GM12878 (cell line): ENCODE results near the gene TCOF1. TPM values are rescaled to one million over a fixed set of nuclear protein-coding genes. Genes with fewer than 3 reads are reported as not detected.

Source experiments
- ATAC-seq: fragments of 200-7000 bp; cut with Tn5 transposase; 3 replicates; pipeline ENCODE4 v1.9.1; 2020; ENCODE audit warnings: mild to moderate bottlenecking, moderate library complexity
- BruUV-seq: library from RNA; stranded (reverse); fragments of 400-500 nt; replicated peaks from 2 replicates; lab custom pipeline; 2021; lab: Mats Ljungman, UMichigan
- CTCF ChIA-PET: fragments of 300-600 bp; sonication (Branson Sonifier 250); formaldehyde crosslinking; extraction: SDS; loops from one replicate; lab custom pipeline; 2021; ENCODE audit warnings: inconsistent platforms; lab: Yijun Ruan, JAX
- POLR2A ChIA-PET: fragments of 350-600 bp; formaldehyde crosslinking; extraction: SDS; loops from one replicate; lab custom pipeline; 2021; ENCODE audit warnings: inconsistent platforms; lab: Charles Lee
- RAD21 ChIA-PET: fragments of 300-600 bp; sonication (Branson Sonifier 250); formaldehyde crosslinking; loops from one replicate; lab custom pipeline; 2023; ENCODE audit warnings: antibody characterized with exemption; ENCODE audit not compliant: unreplicated experiment; lab: Charles Lee
- SMC1A ChIA-PET: fragments of 300-600 bp; sonication (Branson Sonifier 250); formaldehyde crosslinking; loops from one replicate; lab custom pipeline; 2023; ENCODE audit not compliant: unreplicated experiment, uncharacterized antibody; lab: Charles Lee
- DNase-seq: peaks from one replicate; pipeline ENCODE4 v3.0.0-alpha.2; 2011; ENCODE audit warnings: low read depth, low spot score
- FAIRE-seq: peaks from 3 replicates; lab custom pipeline; 2011; peaks lifted over from hg19 to GRCh38; lab: Jason Lieb, UNC
- H2AFZ ChIP-seq: 2 replicates; pipeline ENCODE4 v1.6.0; 2011; ENCODE audit warnings: low read depth, low read length, control low read depth; ENCODE audit not compliant: control insufficient read depth
- H3K27ac ChIP-seq: 2 replicates; pipeline ENCODE4 v1.5.1; 2011; ENCODE audit warnings: control low read depth; ENCODE audit not compliant: control insufficient read depth, insufficient read depth
- H3K27me3 ChIP-seq, 2 experiments: replicated peaks in 1 of 2; 2 replicates each; pipeline versions ENCODE4 v1.6.0 to v1.6.1; 2011; ENCODE audit warnings: low read length in 1 of 2; ENCODE audit not compliant: control insufficient read depth in 2 of 2, insufficient read depth in 2 of 2
- H3K36me3 ChIP-seq, 2 experiments: 2 replicates each; pipeline ENCODE4 v1.5.1; 2011; ENCODE audit warnings: low read length in 1 of 2; ENCODE audit not compliant: control insufficient read depth in 2 of 2, insufficient read depth in 2 of 2
- H3K4me1 ChIP-seq: 2 replicates; pipeline ENCODE4 v1.6.1; 2011; ENCODE audit warnings: mild to moderate bottlenecking, low read length, moderate library complexity, mixed read lengths; ENCODE audit not compliant: control insufficient read depth, insufficient read depth
- H3K4me2 ChIP-seq: 2 replicates; pipeline ENCODE4 v1.6.0; 2011; ENCODE audit warnings: control low read depth; ENCODE audit not compliant: control insufficient read depth, insufficient read depth
- H3K4me3 ChIP-seq: fragments of 200-600 bp; sonication (generic); 2 replicates; pipeline ENCODE4 v1.5.1; 2016
- H3K79me2 ChIP-seq: 2 replicates; pipeline ENCODE4 v1.6.0; 2011; ENCODE audit warnings: low read length; ENCODE audit not compliant: control insufficient read depth, insufficient read depth
- H3K9ac ChIP-seq: 2 replicates; pipeline ENCODE4 v1.8.0; 2011; ENCODE audit warnings: low read length, control low read depth, mixed read lengths; ENCODE audit not compliant: control insufficient read depth, insufficient read depth
- H3K9me3 ChIP-seq: replicated peaks from 3 replicates; pipeline ENCODE4 v1.5.1; 2011; ENCODE audit warnings: mild to moderate bottlenecking, low read length; ENCODE audit not compliant: control insufficient read depth, insufficient read depth
- H4K20me1 ChIP-seq: 2 replicates; pipeline ENCODE4 v1.6.0; 2011; ENCODE audit not compliant: control insufficient read depth, insufficient read depth
- BACH1 ChIP-seq: fragments of 450-650 bp; IDR thresholded peaks from 2 replicates; pipeline ENCODE4 v1.6.1; 2017; ENCODE audit warnings: mild to moderate bottlenecking, borderline replicate concordance
- BHLHE40 ChIP-seq, 2 experiments: fragments of 450-650 bp in 1 of 2; IDR thresholded peaks; 2 replicates each; pipeline ENCODE4 v1.6.1; 2011 to 2017; ENCODE audit warnings: low read depth in 2 of 2, borderline replicate concordance in 1 of 2, improper control_type of control experiment in 1 of 2, low read length in 1 of 2, mild to moderate bottlenecking in 1 of 2
- CBFB ChIP-seq: IDR thresholded peaks from 2 replicates; pipeline ENCODE4 v1.6.1; 2016; ENCODE audit warnings: antibody characterized with exemption, low read depth
- CBX3 ChIP-seq: fragments of 200-600 bp; sonication (generic); IDR thresholded peaks from 2 replicates; pipeline ENCODE4 v1.6.1; 2016; ENCODE audit warnings: low read depth, borderline replicate concordance
- CREM ChIP-seq: IDR thresholded peaks from 2 replicates; pipeline ENCODE4 v1.6.1; 2014; ENCODE audit warnings: antibody characterized with exemption, low read depth
- EGR1 ChIP-seq, 2 experiments: IDR thresholded peaks; 1 replicate in 1 of 2; 2 replicates in 1 of 2; pipeline ENCODE4 v1.6.1; 2011 to 2012; ENCODE audit warnings: low read depth in 2 of 2, low read length in 2 of 2, borderline replicate concordance in 1 of 2, mild to moderate bottlenecking in 1 of 2, moderate library complexity in 1 of 2
- MYB ChIP-seq: fragments of 150-350 bp; IDR thresholded peaks from 2 replicates; pipeline ENCODE4 v1.6.1; 2014; ENCODE audit warnings: mild to moderate bottlenecking, low read depth, low read length, borderline replicate concordance
- PAX5 ChIP-seq: IDR thresholded peaks from 2 replicates; pipeline ENCODE4 v1.6.1; 2011; ENCODE audit warnings: low read depth, low read length, borderline replicate concordance
- POLR2A ChIP-seq: IDR thresholded peaks from 2 replicates; pipeline ENCODE4 v1.6.1; 2011; ENCODE audit warnings: low read depth, mild to moderate bottlenecking, low read length
- POLR2AphosphoS2 ChIP-seq: IDR thresholded peaks from 2 replicates; pipeline ENCODE4 v1.6.1; 2011; ENCODE audit warnings: low read depth, mild to moderate bottlenecking, low read length, improper control_type of control experiment, moderate library complexity
- POLR2AphosphoS5 ChIP-seq: IDR thresholded peaks from 2 replicates; pipeline ENCODE4 v1.6.1; 2011; ENCODE audit warnings: mild to moderate bottlenecking, low read length, inconsistent platforms
- POU2F2 ChIP-seq: IDR thresholded peaks from 3 replicates; pipeline ENCODE4 v1.6.1; 2011; ENCODE audit warnings: low read depth, mild to moderate bottlenecking, low read length, borderline replicate concordance
- RB1 ChIP-seq: fragments of 450-650 bp; formaldehyde crosslinking; IDR thresholded peaks from 2 replicates; pipeline ENCODE4 v1.6.1; 2017; ENCODE audit warnings: mild to moderate bottlenecking, borderline replicate concordance
- SMAD5 ChIP-seq: IDR thresholded peaks from 2 replicates; pipeline ENCODE4 v1.6.1; 2016; ENCODE audit warnings: antibody characterized with exemption, low read depth
- SREBF2 ChIP-seq: IDR thresholded peaks from 2 replicates; pipeline ENCODE4 v1.6.1; 2012; ENCODE audit warnings: mild to moderate bottlenecking, low read length
- YY1 ChIP-seq: IDR thresholded peaks from 2 replicates; pipeline ENCODE4 v1.6.1; 2011; ENCODE audit warnings: low read depth, mild to moderate bottlenecking, low read length
- whole genome bisulfite sequencing: methylation state at CpG from one replicate; pipeline ENCODE4 v1.1.6; 2016; ENCODE audit warnings: low lambda C conversion rate; ENCODE audit not compliant: insufficient replicate concordance, insufficient coverage; ENCODE audit errors: missing lambda C conversion rate; 5-methylcytosine and 5-hydroxymethylcytosine counted together
- in situ Hi-C: fragments of 300-500 bp; cut with MboI; formaldehyde crosslinking; loops from 9 replicates; pipeline ENCODE4 v1.14.3; 2018; ENCODE audit warnings: mixed read lengths
- intact Hi-C: fragments of 100-400 bp; cut with micrococcal nuclease; formaldehyde crosslinking; loops from one replicate; pipeline ENCODE4 v1.14.2; 2022; ENCODE audit not compliant: unreplicated experiment
- polyA plus RNA-seq, 11 experiments: library from polyadenylated mRNA; depleted of rRNA in 4 of 11; unstranded in 6 of 11; stranded (reverse) in 5 of 11; fragments of >200 nt; fragmentation: Nextera tagmentation in 4 of 11; fragmentation: Illumina TruSeq in 1 of 11; extraction: Ambion mirVana in 4 of 11; extraction: Trizol in 1 of 11; gene quantifications; 1 replicate in 1 of 11; 2 replicates in 10 of 11; pipeline versions ENCODE4 v1.2.1 to v1.2.3, GENCODE V29; 2011 to 2016; ENCODE audit warnings: inconsistent platforms in 2 of 11, missing spikeins in 2 of 11, low read depth in 1 of 11
- total RNA-seq, 4 experiments: library from RNA; depleted of rRNA in 3 of 4; stranded (reverse); fragments of >200 nt in 3 of 4; fragmentation: Illumina TruSeq in 1 of 4; extraction: Trizol in 1 of 4; gene quantifications; 2 replicates each; pipeline versions ENCODE4 v1.2.1 to v1.2.3, GENCODE V29; 2013 to 2021
- TF ChIP-seq, protein P1 (sequence below): fragments of 450-650 bp; formaldehyde crosslinking; IDR thresholded peaks from 2 replicates; pipeline ENCODE4 v1.4.0; 2020; ENCODE audit warnings: mild to moderate bottlenecking, moderate library complexity
- TF ChIP-seq, protein P2 (sequence below): IDR thresholded peaks from 2 replicates; pipeline ENCODE4 v1.6.1; 2011; ENCODE audit warnings: mild to moderate bottlenecking, low read depth, low read length, moderate library complexity; ENCODE audit not compliant: insufficient replicate concordance

TCOF1 gene
- total and polyA plus RNA-seq, 10 of the 15 experiments (the other 5 are each of a cell fraction or from before 2014, with no cell fraction given), result 8.7 to 83.9 (median 38.9) TPM

DNA sequence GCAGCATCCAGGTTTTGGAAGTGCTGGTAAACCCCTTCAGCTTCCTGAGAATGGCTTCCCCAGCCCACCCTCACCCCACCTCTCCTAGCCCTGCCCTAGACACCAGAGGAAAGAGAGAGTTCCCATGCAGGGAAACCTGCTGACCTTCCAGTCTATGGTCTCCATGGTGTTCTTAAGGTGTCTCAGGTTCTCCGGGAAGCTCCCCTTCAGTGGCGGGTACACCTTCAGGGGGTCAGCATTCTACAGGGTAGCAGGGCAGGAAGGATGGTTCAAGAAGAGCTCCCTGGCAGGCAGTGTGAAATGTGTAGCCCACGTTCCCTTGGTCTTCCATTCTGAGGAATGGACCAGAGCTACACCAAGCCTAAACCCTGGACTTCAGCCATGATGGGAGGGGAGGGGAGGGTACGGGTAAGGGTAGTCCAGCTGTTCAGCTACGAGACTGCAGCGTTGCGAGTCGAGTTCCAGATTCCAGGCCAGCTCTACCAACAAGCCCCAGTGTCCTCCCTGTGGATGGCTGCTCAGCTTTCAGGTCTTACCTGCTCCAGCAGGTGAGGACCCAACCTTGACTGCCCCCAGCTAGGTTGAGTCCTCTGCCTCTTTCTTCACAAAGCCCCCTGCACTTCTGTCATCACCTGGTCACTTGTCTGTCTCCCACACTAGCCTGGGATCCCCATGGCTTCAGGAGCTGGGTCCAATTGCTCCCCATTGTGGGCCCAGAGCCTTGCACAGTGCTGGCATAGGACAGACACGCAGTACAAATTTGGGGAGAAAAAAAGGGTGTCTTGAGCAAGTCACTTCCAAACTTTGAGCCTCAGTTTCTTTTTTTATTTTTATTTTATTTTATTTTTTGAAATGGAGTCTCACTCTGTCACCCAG, 47.7 kb downstream of the TCOF1 start:
- H3K27ac ChIP-seq, result no peak overlapping the region
- H3K4me1 ChIP-seq, result peaks cover 14% of the 10 kb centered on the region
- no peak for ATAC-seq
- H3K4me3 ChIP-seq, result no peak overlapping the region
- BruUV-seq, result no TSS peak
- H3K9me3 ChIP-seq, result no peaks in the 10 kb centered on the region
- no peaks in the 10 kb centered on the region for H3K27me3 ChIP-seq
- WGBS, result 64% methylated on average over 9 of the region's 9 CpGs
- no peak overlapping the region for H2AFZ ChIP-seq
- peaks cover 61% of the 10 kb centered on the region for H4K20me1 ChIP-seq
- H3K4me2 ChIP-seq, result no peak overlapping the region
- ChIA-PET RAD21 (interaction anchor here (0.7 to 2.2 kb wide), 5 partner anchors 8 to 31 kb away, joined by 3 to 7 read pairs (median 4); no protein-coding TSS in a partner anchor), POLR2A (interaction anchor here (0.5 to 1.7 kb wide), 9 partner anchors 11 to 54 kb away, joined by 3 to 7 read pairs (median 4); no protein-coding TSS in a partner anchor), CTCF (interaction anchor here (0.7 to 14.0 kb wide), 4 partner anchors 9 to 30 kb away, joined by 3 to 274 read pairs (median 5); no protein-coding TSS in a partner anchor), SMC1A (interaction anchor here (0.8 to 1.4 kb wide), 3 partner anchors 9 to 31 kb away, joined by 3 to 5 read pairs (median 4); no protein-coding TSS in a partner anchor)
- peaks cover 44% of the 10 kb centered on the region for H3K79me2 ChIP-seq
- H3K9ac ChIP-seq, result no peak overlapping the region
- in situ Hi-C loops, result no loop called here
- intact Hi-C loops, result no loop called here
- no peak for DNase-seq
- no peak for FAIRE-seq
- peaks cover 56 to 66% of the 10 kb centered on the region in 2 experiments for H3K36me3 ChIP-seq
- TF ChIP-seq SREBF2 (no peak), POU2F2 (peak; percentile 59; the same call in 2 of the 3 replicates), MYB (peak; percentile 42; the same call in 1 of the 2 replicates), CBFB (peak; percentile 67; the same call in 1 of the 2 replicates), RB1 (no peak), CREM (0 out of 2 replicates have a peak, but pooled peaks have one; percentile 20), CBX3 (no peak), BACH1 (peak; percentile 70), SMAD5 (peak; percentile 83), PAX5 (0 out of 2 replicates have a peak, but pooled peaks have one; percentile 32), YY1 (peak; percentile 45), POLR2AphosphoS5 (peak; percentile 97), BHLHE40 (IDR thresholded peaks at IDR 0.05; ENCODE audit: borderline replicate concordance in 1 of 2, low read depth in 2 of 2, low read length in 1 of 2) (no peak), EGR1 (IDR thresholded peaks at IDR 0.05; ENCODE audit: borderline replicate concordance in 1 of 2, low read depth in 2 of 2, low read length in 2 of 2) (0 out of 3 replicates have a peak, but pooled peaks of 1 of the 2 experiments have one; percentile 7), POLR2A (peak; percentile 89), POLR2AphosphoS2 (peak; percentile 85)
- TF ChIP-seq, protein P1, sequence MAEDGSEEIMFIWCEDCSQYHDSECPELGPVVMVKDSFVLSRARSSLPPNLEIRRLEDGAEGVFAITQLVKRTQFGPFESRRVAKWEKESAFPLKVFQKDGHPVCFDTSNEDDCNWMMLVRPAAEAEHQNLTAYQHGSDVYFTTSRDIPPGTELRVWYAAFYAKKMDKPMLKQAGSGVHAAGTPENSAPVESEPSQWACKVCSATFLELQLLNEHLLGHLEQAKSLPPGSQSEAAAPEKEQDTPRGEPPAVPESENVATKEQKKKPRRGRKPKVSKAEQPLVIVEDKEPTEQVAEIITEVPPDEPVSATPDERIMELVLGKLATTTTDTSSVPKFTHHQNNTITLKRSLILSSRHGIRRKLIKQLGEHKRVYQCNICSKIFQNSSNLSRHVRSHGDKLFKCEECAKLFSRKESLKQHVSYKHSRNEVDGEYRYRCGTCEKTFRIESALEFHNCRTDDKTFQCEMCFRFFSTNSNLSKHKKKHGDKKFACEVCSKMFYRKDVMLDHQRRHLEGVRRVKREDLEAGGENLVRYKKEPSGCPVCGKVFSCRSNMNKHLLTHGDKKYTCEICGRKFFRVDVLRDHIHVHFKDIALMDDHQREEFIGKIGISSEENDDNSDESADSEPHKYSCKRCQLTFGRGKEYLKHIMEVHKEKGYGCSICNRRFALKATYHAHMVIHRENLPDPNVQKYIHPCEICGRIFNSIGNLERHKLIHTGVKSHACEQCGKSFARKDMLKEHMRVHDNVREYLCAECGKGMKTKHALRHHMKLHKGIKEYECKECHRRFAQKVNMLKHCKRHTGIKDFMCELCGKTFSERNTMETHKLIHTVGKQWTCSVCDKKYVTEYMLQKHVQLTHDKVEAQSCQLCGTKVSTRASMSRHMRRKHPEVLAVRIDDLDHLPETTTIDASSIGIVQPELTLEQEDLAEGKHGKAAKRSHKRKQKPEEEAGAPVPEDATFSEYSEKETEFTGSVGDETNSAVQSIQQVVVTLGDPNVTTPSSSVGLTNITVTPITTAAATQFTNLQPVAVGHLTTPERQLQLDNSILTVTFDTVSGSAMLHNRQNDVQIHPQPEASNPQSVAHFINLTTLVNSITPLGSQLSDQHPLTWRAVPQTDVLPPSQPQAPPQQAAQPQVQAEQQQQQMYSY (CRISPR knock-in tag), result peak; percentile 65; the same call in 1 of the 2 replicates
- TF ChIP-seq, protein P2, sequence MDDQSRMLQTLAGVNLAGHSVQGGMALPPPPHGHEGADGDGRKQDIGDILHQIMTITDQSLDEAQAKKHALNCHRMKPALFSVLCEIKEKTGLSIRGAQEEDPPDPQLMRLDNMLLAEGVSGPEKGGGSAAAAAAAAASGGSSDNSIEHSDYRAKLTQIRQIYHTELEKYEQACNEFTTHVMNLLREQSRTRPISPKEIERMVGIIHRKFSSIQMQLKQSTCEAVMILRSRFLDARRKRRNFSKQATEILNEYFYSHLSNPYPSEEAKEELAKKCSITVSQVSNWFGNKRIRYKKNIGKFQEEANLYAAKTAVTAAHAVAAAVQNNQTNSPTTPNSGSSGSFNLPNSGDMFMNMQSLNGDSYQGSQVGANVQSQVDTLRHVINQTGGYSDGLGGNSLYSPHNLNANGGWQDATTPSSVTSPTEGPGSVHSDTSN, result peak; percentile 2
